Left hindlimb (tissue), 1 donor: ENCODE results near the gene DIS3L2.
"Not testable (repeated sequence)": the region's sequence is repeated elsewhere in the genome, so short reads cannot be mapped to it uniquely, and the experiment has no call there.

ENCODE experiments used
- DNase-seq: peaks from one replicate; pipeline ENCODE4 v3.0.0-alpha.2; 2018

The DIS3L2 gene

GRCh38 chr2:232377841-232378734 is 416.6 kb downstream of the DIS3L2 start:
- DNase-seq, result no peak

- not testable (repeated sequence) for DNase-seq
Observed at GRCh38 chr2:232378735-232379151, 417.2 kb downstream of the DIS3L2 start, which contains the start of gene ALPP. ALPP (plus strand) TSS chr2:232378751; CDS start chr2:232378803, 52 bp downstream.

- DNase-seq, result not testable (repeated sequence)
Observed at GRCh38 chr2:232379610-232380590, 418.4 kb downstream of the DIS3L2 start.

- not testable (repeated sequence) for DNase-seq
Observed at GRCh38 chr2:232381204-232382031, 419.9 kb downstream of the DIS3L2 start.

GRCh38 chr2:232382331-232383225 is 421.1 kb downstream of the DIS3L2 start:
- DNase-seq, result no peak

GRCh38 chr2:232384466-232384865 is 423.0 kb downstream of the DIS3L2 start:
- no peak for DNase-seq

- not testable (repeated sequence) for DNase-seq
Observed at GRCh38 chr2:232385058-232385457, 423.5 kb downstream of the DIS3L2 start.

GRCh38 chr2:232385660-232386489 is 424.4 kb downstream of the DIS3L2 start:
- DNase-seq, result no peak

GRCh38 chr2:232386490-232386739 is 424.9 kb downstream of the DIS3L2 start:
- DNase-seq, result no peak
